Measurements from ENCODE around the gene CALML5.

Gene CALML5

DNA sequence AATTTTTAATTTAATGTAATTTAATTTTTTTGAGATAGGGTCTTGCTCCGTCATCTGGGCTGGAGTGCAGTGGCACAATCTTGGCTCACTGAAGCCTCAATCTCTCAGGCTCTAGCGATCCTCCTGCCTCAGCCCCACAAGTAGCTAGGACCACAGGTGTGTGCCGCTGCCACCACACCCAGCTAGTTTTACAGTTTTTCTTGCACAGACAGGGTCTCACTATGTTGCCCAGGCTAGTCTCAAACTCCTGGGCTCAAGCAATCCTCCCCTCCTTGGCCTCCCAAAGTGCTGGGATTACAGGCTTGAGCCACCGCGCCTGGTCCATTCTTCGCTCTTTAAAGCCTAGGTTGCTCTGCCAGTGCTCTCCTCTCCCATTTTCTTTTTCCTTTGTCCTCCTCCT is 38.3 kb upstream of the CALML5 start:
- Histone ChIP-seq H3K4me3 (no peak overlapping the region), H3K27ac (peak overlapping the region; percentile 71 to 72), H3K9me3 (no peaks in the 10 kb centered on the region), H3K4me1 (peaks cover 0 to 50% (median 31%) of the 10 kb centered on the region in 4 donors), H3K27me3 (no peaks in the 10 kb centered on the region), H3K36me3 (no peaks in the 10 kb centered on the region)
- no peak for TF ChIP-seq CTCF (IDR thresholded peaks at IDR 0.05)
- peak; percentile 3 to 39 for DNase-seq
- intact Hi-C loops (cut with DNase I; ENCODE audit: low total_unique reads): no loop called here

DNA sequence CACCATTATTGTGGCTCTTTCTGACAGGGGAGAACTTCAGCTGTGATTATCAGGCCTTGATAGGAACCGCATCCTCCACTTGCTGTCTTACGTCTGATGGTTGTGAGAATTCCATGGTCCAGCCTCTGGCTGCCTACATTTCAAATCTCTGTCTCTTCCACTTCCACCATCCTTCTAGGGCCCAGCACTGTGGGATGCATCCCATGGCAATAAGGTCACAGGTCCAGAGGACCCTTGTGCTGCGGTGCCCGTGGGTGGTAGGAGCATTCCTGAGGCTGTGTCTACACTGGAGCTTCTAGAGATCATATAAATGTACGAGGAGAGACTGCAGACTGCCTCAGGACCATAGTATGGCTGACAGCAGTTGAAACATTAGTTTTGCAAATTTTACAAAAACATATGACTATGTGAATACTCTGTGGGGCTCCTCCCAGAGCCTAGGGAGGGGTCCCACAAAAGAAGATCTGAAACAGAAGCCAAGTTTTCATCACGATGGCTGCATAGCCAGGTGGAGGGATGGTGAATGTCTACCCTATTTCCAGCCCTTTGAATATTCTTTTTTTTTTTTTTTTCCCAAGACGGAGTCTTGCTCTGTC is 37.2 kb upstream of the CALML5 start:
- no peaks in the 10 kb centered on the region for H3K9me3 ChIP-seq
- peaks cover 0 to 61% (median 38%) of the 10 kb centered on the region in 4 donors for H3K4me1 ChIP-seq
- intact Hi-C loops (cut with DNase I; ENCODE audit: low total_unique reads): no loop called here

GRCh38 chr10:5534880-5535856 is 35.8 kb upstream of the CALML5 start:
- Histone ChIP-seq H3K4me3 (no peak overlapping the region), H3K27ac (peak overlapping the region; percentile 73 to 78), H3K27me3 (no peaks in the 10 kb centered on the region), H3K36me3 (no peaks in the 10 kb centered on the region), H3K9me3 (no peaks in the 10 kb centered on the region), H3K4me1 (peaks cover 0 to 76% (median 46%) of the 10 kb centered on the region in 4 donors)
- DNase-seq: peak; percentile 25 to 56
- no peak for TF ChIP-seq CTCF (IDR thresholded peaks at IDR 0.05)
- intact Hi-C loops (cut with DNase I; ENCODE audit: low total_unique reads): loop anchor here (5.0 kb wide), 1 partner anchor 88 kb away; no protein-coding TSS in a partner anchor

More for the DNA sequence above, 37.2 kb upstream of the CALML5 start:
- no peaks in the 10 kb centered on the region for H3K27me3 ChIP-seq
- no peaks in the 10 kb centered on the region for H3K36me3 ChIP-seq
- H3K27ac ChIP-seq: peak overlapping the region; percentile 71 to 72
- DNase-seq: peak; percentile 1 to 38
- no peak overlapping the region for H3K4me3 ChIP-seq
- no peak for TF ChIP-seq CTCF (IDR thresholded peaks at IDR 0.05)

DNA sequence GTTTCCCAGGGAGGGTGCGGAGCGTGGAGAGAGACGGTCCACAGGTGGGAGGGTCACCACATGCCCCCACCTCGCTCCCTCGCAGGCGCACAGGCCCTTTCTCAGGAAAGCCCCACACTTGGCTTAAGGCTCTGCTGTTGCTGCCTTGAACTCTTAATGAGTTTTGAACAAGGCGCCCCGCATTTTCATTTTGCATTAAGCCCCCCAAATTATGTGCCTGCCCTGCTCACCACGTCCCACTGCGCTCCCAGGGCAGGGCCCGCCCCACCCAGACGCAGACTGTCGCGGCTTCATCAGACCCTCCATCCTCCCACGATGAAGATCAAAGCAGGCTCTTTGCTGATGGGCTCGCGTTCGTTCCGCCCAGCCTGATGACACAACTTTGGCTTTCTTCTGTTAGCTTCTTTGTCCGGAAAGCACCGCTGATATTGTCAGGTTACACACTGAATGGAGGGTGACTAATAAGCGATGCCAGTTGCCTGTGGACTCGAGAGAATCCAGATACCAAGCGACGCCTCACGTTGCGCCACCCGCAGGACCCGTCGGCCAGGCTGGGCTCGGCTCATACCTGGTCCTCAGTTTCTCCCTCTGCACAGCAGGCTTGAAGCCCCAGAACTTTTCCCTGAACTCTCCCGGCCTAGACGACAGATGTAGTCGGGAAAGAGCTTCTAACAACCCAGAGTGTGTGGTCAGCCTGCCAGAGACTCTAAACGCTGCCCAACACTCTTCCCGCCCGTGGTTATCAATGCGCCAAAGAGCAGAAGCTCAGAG is 34.9 kb upstream of the CALML5 start:
- peak overlapping the region; percentile 73 to 78 for H3K27ac ChIP-seq
- TF ChIP-seq CTCF (IDR thresholded peaks at IDR 0.05): no peak

GRCh38 chr10:5533098-5533731 is 33.8 kb upstream of the CALML5 start:
- Histone ChIP-seq H3K36me3 (no peaks in the 10 kb centered on the region), H3K27ac (peak overlapping the region; percentile 73 to 78), H3K27me3 (no peaks in the 10 kb centered on the region), H3K4me1 (peaks cover 0 to 83% (median 55%) of the 10 kb centered on the region in 4 donors), H3K9me3 (no peaks in the 10 kb centered on the region), H3K4me3 (no peak overlapping the region)
- no peak for TF ChIP-seq CTCF (IDR thresholded peaks at IDR 0.05)
- intact Hi-C loops (cut with DNase I; ENCODE audit: low total_unique reads): loop anchor here (5.0 kb wide), 1 partner anchor 86 kb away; no protein-coding TSS in a partner anchor
- DNase-seq: peak; percentile 25 to 65

More for the DNA sequence above, 34.9 kb upstream of the CALML5 start:
- Histone ChIP-seq H3K4me1 (peaks cover 0 to 85% (median 54%) of the 10 kb centered on the region in 4 donors), H3K4me3 (no peak overlapping the region), H3K27me3 (no peaks in the 10 kb centered on the region), H3K9me3 (no peaks in the 10 kb centered on the region), H3K36me3 (no peaks in the 10 kb centered on the region)
- peak; percentile 28 to 67 for DNase-seq
- intact Hi-C loops (cut with DNase I; ENCODE audit: low total_unique reads): loop anchor here (5.0 kb wide), 1 partner anchor 87 kb away; no protein-coding TSS in a partner anchor
